Measurements from ENCODE around the gene SLC35F1. TPM values are rescaled to one million over a fixed set of nuclear protein-coding genes. Genes with fewer than 3 reads are reported as not detected.

Gene SLC35F1
- total RNA-seq, 2 donors from 2014 or later = 1.5 to 2.1 TPM

- H3K4me3 ChIP-seq = no peak overlapping the region
- H3K4me1 ChIP-seq (replicated peaks) = no peaks in the 10 kb centered on the region
- H3K9me3 ChIP-seq = no peaks in the 10 kb centered on the region
- DNase-seq (ENCODE audit: low spot score) = no peak
- H3K36me3 ChIP-seq = no peaks in the 10 kb centered on the region
- no peak overlapping the region for H3K27ac ChIP-seq
- TF ChIP-seq POLR2AphosphoS5 (IDR thresholded peaks at IDR 0.05) = no peak
- TF ChIP-seq POLR2A (IDR thresholded peaks at IDR 0.05) = no peak
- no peak for TF ChIP-seq CTCF (IDR thresholded peaks at IDR 0.05)
- H3K27me3 ChIP-seq (replicated peaks; ENCODE audit: insufficient read depth) = no peaks in the 10 kb centered on the region
- WGBS = 61% methylated on average over 2 of the region's 2 CpGs
- intact Hi-C loops (cut with DNase I) = no loop called here
Measured at GRCh38 chr6:118353564-118353963, 446.5 kb downstream of the SLC35F1 start.

DNA sequence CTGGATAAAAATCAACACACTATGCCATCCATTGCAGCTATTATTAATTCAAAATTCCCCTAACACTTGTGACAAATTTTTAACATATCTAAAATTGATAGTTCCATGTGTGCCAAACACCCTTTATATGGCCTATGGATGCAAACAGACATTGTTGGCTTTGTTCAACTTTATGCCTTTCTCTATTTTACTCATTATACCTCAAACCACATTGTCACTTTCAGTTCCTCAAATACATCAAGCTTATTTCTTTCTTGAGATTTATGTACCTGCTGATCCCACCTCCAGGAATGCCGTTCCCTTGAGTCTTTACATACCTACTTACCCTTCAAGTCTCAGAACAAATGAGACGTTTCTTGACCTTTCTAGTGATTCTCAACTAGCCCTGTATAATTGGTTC is 447.6 kb downstream of the SLC35F1 start:
- Histone ChIP-seq H3K27ac (no peak overlapping the region), H3K36me3 (no peaks in the 10 kb centered on the region), H3K4me1 (replicated peaks) (no peaks in the 10 kb centered on the region), H3K9me3 (no peaks in the 10 kb centered on the region), H3K27me3 (replicated peaks; ENCODE audit: insufficient read depth) (no peaks in the 10 kb centered on the region), H3K4me3 (no peak overlapping the region)
- no peak for DNase-seq (ENCODE audit: low spot score)
- no peak for TF ChIP-seq CTCF (IDR thresholded peaks at IDR 0.05)
- TF ChIP-seq POLR2A (IDR thresholded peaks at IDR 0.05) = no peak
- no peak for TF ChIP-seq POLR2AphosphoS5 (IDR thresholded peaks at IDR 0.05)
- 81% methylated on average over 2 of the region's 2 CpGs for WGBS
- intact Hi-C loops (cut with DNase I) = no loop called here

GRCh38 chr6:118356054-118356453 is 449.0 kb downstream of the SLC35F1 start:
- intact Hi-C loops (cut with DNase I) = no loop called here
- Histone ChIP-seq H3K9me3 (no peaks in the 10 kb centered on the region), H3K27ac (no peak overlapping the region), H3K27me3 (replicated peaks; ENCODE audit: insufficient read depth) (no peaks in the 10 kb centered on the region), H3K4me3 (no peak overlapping the region), H3K4me1 (replicated peaks) (no peaks in the 10 kb centered on the region), H3K36me3 (no peaks in the 10 kb centered on the region)
- TF ChIP-seq POLR2A (IDR thresholded peaks at IDR 0.05) = no peak
- TF ChIP-seq POLR2AphosphoS5 (IDR thresholded peaks at IDR 0.05) = no peak
- TF ChIP-seq CTCF (IDR thresholded peaks at IDR 0.05) = no peak
- DNase-seq (ENCODE audit: low spot score) = no peak
- 85% methylated on average over 1 of the region's 1 CpG for WGBS

GRCh38 chr6:118356686-118357085 is 449.6 kb downstream of the SLC35F1 start:
- Histone ChIP-seq H3K4me3 (no peak overlapping the region), H3K9me3 (no peaks in the 10 kb centered on the region), H3K27ac (no peak overlapping the region), H3K4me1 (replicated peaks) (no peaks in the 10 kb centered on the region), H3K27me3 (replicated peaks; ENCODE audit: insufficient read depth) (no peaks in the 10 kb centered on the region), H3K36me3 (no peaks in the 10 kb centered on the region)
- no peak for DNase-seq (ENCODE audit: low spot score)
- no peak for TF ChIP-seq POLR2A (IDR thresholded peaks at IDR 0.05)
- no peak for TF ChIP-seq CTCF (IDR thresholded peaks at IDR 0.05)
- no peak for TF ChIP-seq POLR2AphosphoS5 (IDR thresholded peaks at IDR 0.05)
- intact Hi-C loops (cut with DNase I) = no loop called here

Other genes starting within 250 kb of the SLC35F1 start
- 10 to 100 TPM; 17.5 to 26.1 TPM for gene NUS1, start 231.8 kb upstream of the SLC35F1 start, total RNA-seq

Measured in prostate gland (tissue), 2 donors.